HCT116 (cell line): Measurements from ENCODE around the gene PPY. TPM values are rescaled to one million over a fixed set of nuclear protein-coding genes. Genes with fewer than 3 reads are reported as not detected.

Experiments used
- ATAC-seq: fragments of 200-7000 bp; cut with Tn5 transposase; 2 replicates; pipeline ENCODE4 v1.9.1; 2020; ENCODE audit warnings: mild to moderate bottlenecking, moderate library complexity
- BruUV-seq: library from RNA; stranded (reverse); fragments of 400-500 nt; replicated peaks from 2 replicates; lab custom pipeline; 2021; lab: Mats Ljungman, UMichigan
- CTCF ChIA-PET: fragments of 300-600 bp; sonication (Branson Sonifier 250); formaldehyde crosslinking; loops from one replicate; lab custom pipeline; 2021; ENCODE audit warnings: antibody characterized with exemption; lab: Charles Lee
- POLR2A ChIA-PET: fragments of 300-600, 350-600 bp; sonication (Branson Sonifier 250); formaldehyde crosslinking; loops from one replicate; lab custom pipeline; 2021; ENCODE audit warnings: antibody characterized with exemption; lab: Charles Lee
- RAD21 ChIA-PET, 2 experiments: fragments of 300-600 bp; sonication (Branson Sonifier 250); formaldehyde crosslinking; loops; one replicate each; lab custom pipeline; 2023; ENCODE audit warnings: low total read pairs in 2 of 2; ENCODE audit not compliant: uncharacterized antibody in 2 of 2, unreplicated experiment in 2 of 2, low non-redundant PET in 1 of 2; lab: Charles Lee
- DNase-seq: peaks from one replicate; pipeline ENCODE4 v3.0.0-alpha.2; 2010; ENCODE audit warnings: low read depth, low spot score
- H2AFZ ChIP-seq: fragments of 200-600 bp; shearing (Covaris generic), sonication (generic); 2 replicates; pipeline ENCODE4 v1.6.1; 2017; ENCODE audit warnings: low read depth, mixed run types, mixed read lengths, antibody characterized with exemption, low read length; ENCODE audit not compliant: poor library complexity, severe bottlenecking
- H3K27ac ChIP-seq: 2 replicates; pipeline ENCODE4 v1.5.1; 2012; ENCODE audit warnings: low read depth, low read length
- H3K27me3 ChIP-seq: fragments of 200-600 bp; sonication (generic); 2 replicates; pipeline ENCODE4 v1.6.1; 2016; ENCODE audit warnings: mixed run types, low read length, mixed read lengths; ENCODE audit not compliant: insufficient read depth
- H3K36me3 ChIP-seq, 2 experiments: fragments of 200-500 bp in 1 of 2; fragments of 200-600 bp in 1 of 2; sonication (Bioruptor generic) in 1 of 2; sonication (generic) in 1 of 2; 2 replicates each; pipeline versions ENCODE4 v1.5.1 to v1.6.1; 2014 to 2016; ENCODE audit warnings: low read length in 2 of 2, inconsistent platforms in 1 of 2, mixed read lengths in 1 of 2, mixed run types in 1 of 2; ENCODE audit not compliant: insufficient read depth in 2 of 2, control insufficient read depth in 1 of 2
- H3K4me1 ChIP-seq, 2 experiments: fragments of 200-600 bp in 1 of 2; sonication (generic) in 1 of 2; 2 replicates each; pipeline versions ENCODE4 v1.5.1 to v1.6.1; 2012 to 2017; ENCODE audit warnings: low read length in 2 of 2, inconsistent platforms in 1 of 2, mild to moderate bottlenecking in 1 of 2, mixed read lengths in 1 of 2, mixed run types in 1 of 2, moderate library complexity in 1 of 2; ENCODE audit not compliant: insufficient read depth in 2 of 2, control insufficient read depth in 1 of 2
- H3K4me2 ChIP-seq: fragments of 200-600 bp; sonication (generic); 2 replicates; pipeline ENCODE4 v1.6.1; 2017; ENCODE audit warnings: mixed run types, low read length, mixed read lengths
- H3K4me3 ChIP-seq, 2 experiments: fragments of 200-600 bp in 1 of 2; sonication (generic) in 1 of 2; replicated peaks in 1 of 2; 2 replicates each; pipeline ENCODE4 v1.5.1; 2011 to 2016; ENCODE audit warnings: low read length in 2 of 2, control low read depth in 1 of 2, low read depth in 1 of 2, mild to moderate bottlenecking in 1 of 2, mixed read lengths in 1 of 2, mixed run types in 1 of 2
- H3K79me2 ChIP-seq: fragments of 200-600 bp; sonication (generic); 2 replicates; pipeline ENCODE4 v1.6.1; 2017; ENCODE audit warnings: mild to moderate bottlenecking, mixed run types, low read length, moderate library complexity, mixed read lengths; ENCODE audit not compliant: insufficient read depth
- H3K9ac ChIP-seq: fragments of 200-600 bp; sonication (generic); 2 replicates; pipeline ENCODE4 v1.6.1; 2016; ENCODE audit warnings: low read length, mixed read lengths
- H3K9me2 ChIP-seq: fragments of 200-600 bp; sonication (generic), shearing (Covaris generic); 2 replicates; pipeline ENCODE4 v1.6.1; 2017; ENCODE audit warnings: mixed run types, mild to moderate bottlenecking, moderate library complexity; ENCODE audit not compliant: insufficient read depth
- H3K9me3 ChIP-seq, 2 experiments: fragments of 200-500 bp in 1 of 2; fragments of 200-600 bp in 1 of 2; sonication (Bioruptor generic) in 1 of 2; sonication (generic) in 1 of 2; 2 replicates each; pipeline ENCODE4 v1.6.1; 2014 to 2017; ENCODE audit warnings: low read length in 2 of 2, mixed read lengths in 2 of 2, inconsistent platforms in 1 of 2, low read depth in 1 of 2, mild to moderate bottlenecking in 1 of 2, mixed run types in 1 of 2, moderate library complexity in 1 of 2; ENCODE audit not compliant: control insufficient read depth in 1 of 2, insufficient read depth in 1 of 2
- H4K20me1 ChIP-seq: fragments of 200-600 bp; sonication (generic), shearing (Covaris generic); 2 replicates; pipeline ENCODE4 v1.6.1; 2017; ENCODE audit warnings: mixed run types, mild to moderate bottlenecking, moderate library complexity; ENCODE audit not compliant: insufficient read depth
- CTCF ChIP-seq, 3 experiments: fragments of 200-600 bp in 1 of 3; sonication (generic) in 1 of 3; IDR thresholded peaks in 2 of 3; conservative IDR thresholded peaks in 1 of 3; 2 replicates each; pipeline ENCODE4 v1.5.1; 2012 to 2017; ENCODE audit warnings: low read depth in 2 of 3, low read length in 2 of 3, antibody characterized with exemption in 1 of 3, borderline replicate concordance in 1 of 3, control low read depth in 1 of 3, mild to moderate bottlenecking in 1 of 3, mixed read lengths in 1 of 3, mixed run types in 1 of 3, moderate library complexity in 1 of 3; ENCODE audit not compliant: insufficient read depth in 1 of 3
- EGR1 ChIP-seq: IDR thresholded peaks from 2 replicates; pipeline ENCODE4 v1.6.1; 2012; ENCODE audit warnings: low read depth
- MAX ChIP-seq: IDR thresholded peaks from 2 replicates; pipeline ENCODE4 v1.6.1; 2012
- POLR2A ChIP-seq: IDR thresholded peaks from 2 replicates; pipeline ENCODE4 v1.7.0; 2011; ENCODE audit warnings: borderline replicate concordance; ENCODE audit not compliant: insufficient read depth, insufficient read length; ENCODE audit errors: extremely low read depth
- TCF7L2 ChIP-seq: IDR thresholded peaks from 2 replicates; pipeline ENCODE4 v1.7.0; 2011; ENCODE audit warnings: borderline replicate concordance, inconsistent platforms; ENCODE audit not compliant: insufficient read depth, insufficient read length; ENCODE audit errors: extremely low read depth
- YY1 ChIP-seq: IDR thresholded peaks from 2 replicates; pipeline ENCODE4 v1.6.1; 2011; ENCODE audit warnings: low read length, low read depth, moderate library complexity, mild to moderate bottlenecking; ENCODE audit not compliant: insufficient replicate concordance; ENCODE audit errors: extremely low read depth
- intact Hi-C: fragments of 100-400 bp; cut with micrococcal nuclease; formaldehyde crosslinking; loops from 2 replicates; pipeline ENCODE4 v1.10.0; 2022
- total RNA-seq: library from RNA; stranded (reverse); gene quantifications from one replicate; pipeline ENCODE4 v1.2.1, GENCODE V29; 2021; ENCODE audit not compliant: unreplicated experiment

Gene PPY
- total RNA-seq, 1 experiment from 2014 or later, result not detected

GRCh38 chr17:43949781-43950180 lies 7.5 kb upstream of the PPY start:
- ATAC-seq (peak; percentile 56), DNase-seq (no peak)
- Histone ChIP-seq H3K27me3 (no peaks in the 10 kb centered on the region), H3K4me2 (no peak overlapping the region), H3K4me1 (peaks cover 2 to 12% of the 10 kb centered on the region in 2 experiments; a peak in 3 of 4 replicates), H3K36me3 (no peaks in the 10 kb centered on the region), H3K79me2 (no peaks in the 10 kb centered on the region), H3K9ac (no peak overlapping the region), H2AFZ (no peak overlapping the region), H3K9me3 (no peaks in the 10 kb centered on the region), H3K4me3 (no peak overlapping the region), H3K27ac (no peak overlapping the region), H3K9me2 (no peaks in the 10 kb centered on the region), H4K20me1 (no peaks in the 10 kb centered on the region)
- RAD21 ChIA-PET, result no interaction called here
- intact Hi-C loops, result no loop called here
- TF ChIP-seq MAX, result no peak
- no peak for TF ChIP-seq EGR1
- TF ChIP-seq CTCF (IDR thresholded peaks at IDR 0.05 in 2 of 3, conservative IDR thresholded peaks at IDR 0.05 in 1 of 3; ENCODE audit: borderline replicate concordance in 1 of 3, insufficient read depth in 1 of 3, low read depth in 2 of 3, low read length in 2 of 3), result peak in 2 of 3 experiments; percentile 5 to 18; a peak in 1 of 6 replicates
- POLR2A ChIA-PET, result no interaction called here
- BruUV-seq, result no TSS peak
- CTCF ChIA-PET, result no interaction called here

DNA sequence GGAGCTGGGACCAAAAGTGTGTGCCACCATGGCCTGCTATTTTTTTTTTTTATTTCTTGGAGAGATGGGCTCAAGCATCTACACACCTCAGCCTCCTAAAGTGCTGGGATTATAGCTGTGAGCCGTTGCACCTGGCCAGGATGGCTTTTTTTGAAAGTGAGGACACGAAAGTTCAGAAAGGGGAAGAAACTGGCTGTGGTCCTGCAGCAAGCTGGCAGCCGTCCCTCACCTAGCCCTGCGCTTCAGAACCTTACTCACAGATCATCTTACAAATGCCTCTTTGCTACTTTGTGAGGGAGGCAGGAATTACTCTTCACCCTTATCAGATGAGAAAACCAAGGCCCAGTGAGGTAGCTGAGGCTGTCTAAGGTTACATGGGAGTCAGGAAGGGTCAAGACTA lies 4.5 kb upstream of the PPY start:
- Histone ChIP-seq H3K9me2 (no peaks in the 10 kb centered on the region), H3K27ac (no peak overlapping the region), H4K20me1 (no peaks in the 10 kb centered on the region), H3K4me2 (no peak overlapping the region), H3K4me1 (peaks cover 2 to 20% of the 10 kb centered on the region in 2 experiments; a peak in 3 of 4 replicates), H3K9me3 (no peaks in the 10 kb centered on the region), H3K79me2 (no peaks in the 10 kb centered on the region), H3K9ac (no peak overlapping the region), H3K27me3 (no peaks in the 10 kb centered on the region), H3K36me3 (no peaks in the 10 kb centered on the region), H2AFZ (no peak overlapping the region), H3K4me3 (no peak overlapping the region)
- TF ChIP-seq YY1 (no peak), POLR2A (no peak), TCF7L2 (no peak), MAX (no peak)
- RAD21 ChIA-PET, result interaction anchor here in 1 of 2 experiments (0.6 kb wide), 1 partner anchor 37 kb away, joined by 6 read pairs; no protein-coding TSS in a partner anchor
- DNase-seq (no peak), ATAC-seq (no peak)
- CTCF ChIA-PET, result interaction anchor here (1.2 to 2.3 kb wide), 2 partner anchors 9 to 95 kb away, joined by 7 to 10 read pairs; no protein-coding TSS in a partner anchor
- no TSS peak for BruUV-seq
- intact Hi-C loops, result no loop called here
- POLR2A ChIA-PET, result no interaction called here
